HG03354 (cell line): ENCODE data around the gene ATP6V1E1.

ENCODE experiments used
- ATAC-seq: cut with Tn5 transposase; IDR thresholded peaks from one replicate; pipeline ENCODE4 v1.9.1; 2021; ENCODE audit warnings: mild to moderate bottlenecking; ENCODE audit not compliant: unreplicated experiment, poor library complexity, severe bottlenecking

The ATP6V1E1 gene

DNA sequence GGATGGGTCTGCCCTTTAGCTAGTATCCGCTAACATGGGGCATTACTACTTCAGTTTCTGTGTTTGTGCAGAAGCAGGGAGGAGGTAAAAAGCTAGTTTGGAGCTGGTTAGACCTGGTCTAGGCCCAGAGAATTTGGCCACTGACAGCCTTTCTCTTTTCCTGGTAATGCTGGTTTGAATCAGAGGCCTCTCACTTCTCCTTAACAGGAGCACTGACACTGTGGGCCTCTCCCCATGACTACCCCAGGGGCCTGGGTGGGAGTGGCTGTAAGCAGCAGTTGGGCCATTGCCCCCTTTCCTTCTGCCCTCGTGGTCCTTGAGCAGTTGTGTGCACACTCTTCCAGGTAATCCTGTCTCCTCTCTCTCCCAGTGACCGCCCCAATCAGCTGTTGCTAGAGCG lies 73.7 kb downstream of the ATP6V1E1 start:
- ATAC-seq: no peak

DNA sequence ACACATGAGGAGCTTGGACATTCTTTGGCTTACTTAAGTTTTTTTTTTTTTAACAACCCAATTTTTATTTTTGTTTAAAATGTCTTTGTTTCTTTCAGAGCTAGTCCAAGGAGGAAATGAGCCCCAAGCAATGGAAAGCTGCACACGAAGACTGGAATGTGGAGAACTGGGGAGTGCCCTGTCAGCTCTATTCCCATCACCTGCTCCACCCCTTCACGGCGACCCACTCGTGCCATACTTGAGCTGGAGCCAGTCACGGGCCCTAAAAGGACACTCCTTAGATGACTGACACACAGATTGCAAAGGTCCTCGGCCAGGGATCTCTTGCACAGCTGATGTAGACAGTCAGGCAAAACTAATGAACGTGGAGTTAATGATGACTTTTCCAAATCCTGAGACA lies 75.8 kb downstream of the ATP6V1E1 start:
- ATAC-seq: no peak

DNA sequence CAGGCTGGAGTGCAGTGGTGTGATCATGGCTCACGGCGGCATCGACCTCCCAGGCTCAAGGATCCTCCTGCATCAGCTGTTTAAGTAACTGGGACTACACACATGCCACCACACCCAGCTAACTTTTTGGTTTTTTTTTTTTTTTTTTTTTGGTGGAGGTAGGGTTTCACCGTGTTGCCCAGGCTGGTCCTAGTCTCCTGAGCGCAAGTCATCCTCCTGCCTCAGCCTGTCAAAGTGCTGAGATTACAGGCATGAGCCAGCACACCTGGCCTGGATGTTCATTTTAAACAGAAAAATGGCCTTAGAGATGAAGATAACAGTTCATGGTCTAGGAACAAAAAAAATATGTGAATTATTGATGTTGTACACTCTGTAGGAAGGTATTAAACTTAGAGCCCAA lies 78.9 kb downstream of the ATP6V1E1 start:
- no peak for ATAC-seq

DNA sequence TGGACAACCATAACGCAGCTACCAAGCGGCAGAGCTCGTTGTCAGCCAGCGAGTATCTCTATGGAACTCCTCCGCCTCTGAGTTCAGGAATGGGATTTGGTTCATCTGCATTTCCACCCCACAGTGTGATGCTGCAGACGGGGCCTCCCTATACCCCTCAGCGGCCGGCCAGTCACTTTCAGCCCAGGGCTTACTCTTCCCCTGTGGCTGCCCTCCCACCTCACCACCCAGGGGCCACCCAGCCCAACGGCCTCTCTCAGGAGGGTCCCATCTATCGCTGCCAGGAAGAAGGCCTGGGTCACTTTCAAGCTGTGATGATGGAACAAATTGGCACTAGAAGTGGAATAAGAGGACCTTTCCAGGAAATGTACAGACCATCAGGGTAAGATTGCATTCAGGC lies 79.4 kb downstream of the ATP6V1E1 start:
- ATAC-seq: no peak

DNA sequence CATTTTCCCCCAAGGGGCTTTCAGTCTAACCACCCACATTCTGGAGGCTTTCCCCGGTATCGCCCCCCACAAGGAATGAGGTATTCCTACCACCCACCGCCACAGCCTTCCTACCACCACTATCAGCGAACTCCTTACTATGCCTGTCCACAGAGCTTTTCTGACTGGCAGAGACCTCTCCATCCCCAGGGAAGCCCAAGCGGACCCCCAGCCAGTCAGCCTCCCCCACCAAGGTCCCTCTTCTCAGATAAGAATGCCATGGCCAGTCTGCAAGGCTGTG lies 79.9 kb downstream of the ATP6V1E1 start:
- no peak for ATAC-seq

DNA sequence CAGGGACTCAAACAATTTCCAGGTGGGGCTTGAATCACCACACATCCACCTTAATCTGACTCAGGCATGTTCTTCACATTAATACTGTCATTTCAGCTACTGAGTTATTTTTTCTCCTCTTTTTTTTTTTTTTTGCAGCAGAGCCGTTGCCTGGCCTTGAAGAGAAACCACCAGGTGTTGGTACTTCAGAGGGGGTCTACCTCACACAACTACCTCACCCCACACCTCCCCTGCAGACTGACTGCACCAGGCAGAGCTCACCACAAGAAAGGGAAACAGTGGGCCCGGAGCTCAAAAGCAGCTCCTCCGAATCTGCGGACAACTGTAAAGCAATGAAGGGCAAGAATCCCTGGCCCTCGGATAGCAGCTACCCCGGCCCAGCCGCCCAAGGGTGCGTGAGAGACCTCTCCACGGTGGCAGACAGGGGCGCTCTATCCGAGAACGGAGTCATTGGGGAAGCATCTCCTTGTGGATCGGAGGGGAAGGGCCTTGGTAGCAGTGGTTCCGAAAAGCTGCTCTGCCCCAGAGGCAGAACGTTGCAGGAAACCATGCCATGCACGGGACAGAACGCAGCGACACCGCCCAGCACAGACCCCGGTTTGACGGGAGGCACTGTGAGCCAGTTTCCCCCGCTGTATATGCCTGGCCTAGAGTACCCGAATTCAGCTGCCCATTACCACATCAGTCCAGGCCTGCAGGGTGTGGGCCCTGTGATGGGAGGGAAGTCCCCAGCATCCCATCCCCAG lies 80.4 kb downstream of the ATP6V1E1 start:
- ATAC-seq: no peak

DNA sequence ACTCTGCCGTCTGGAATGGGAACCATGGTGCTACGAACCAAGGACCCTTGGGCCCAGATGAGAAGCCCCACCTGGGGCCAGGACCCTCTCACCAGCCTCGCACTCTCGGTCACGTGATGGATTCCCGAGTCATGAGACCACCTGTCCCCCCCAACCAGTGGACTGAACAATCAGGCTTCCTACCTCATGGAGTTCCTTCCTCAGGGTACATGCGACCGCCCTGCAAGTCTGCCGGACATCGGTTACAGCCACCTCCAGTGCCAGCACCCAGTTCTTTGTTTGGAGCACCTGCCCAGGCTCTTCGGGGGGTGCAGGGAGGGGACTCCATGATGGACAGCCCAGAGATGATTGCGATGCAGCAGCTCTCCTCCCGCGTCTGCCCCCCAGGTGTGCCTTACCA lies 86.1 kb downstream of the ATP6V1E1 start:
- no peak for ATAC-seq
